IMR-90 (cell line): Measurements from ENCODE around the gene ACVRL1. TPM values are rescaled to one million over a fixed set of nuclear protein-coding genes. Genes with fewer than 3 reads are reported as not detected.

Source experiments
- polyA plus RNA-seq, 3 experiments: library from polyadenylated mRNA; depleted of rRNA; stranded (reverse); fragments of >200 nt; gene quantifications; 2 replicates each; pipeline ENCODE4 v1.2.3, GENCODE V29; 2012; ENCODE audit warnings: low replicate concordance in 1 of 3
- total RNA-seq: library from RNA; depleted of rRNA; stranded (reverse); fragments of >200 nt; gene quantifications from 2 replicates; pipeline ENCODE4 v1.2.3, GENCODE V29; 2012
- TF ChIP-seq, protein P1 (sequence below): fragments of 150-350 bp; IDR thresholded peaks from 2 replicates; pipeline ENCODE4 v1.6.1; 2017; ENCODE audit warnings: mild to moderate bottlenecking, antibody characterized with exemption, low read length, low read depth

ACVRL1 gene
- total and polyA plus RNA-seq, 2 of the 4 experiments (the other 2 are of a cell fraction) = 6.4 to 7.5 TPM

DNA sequence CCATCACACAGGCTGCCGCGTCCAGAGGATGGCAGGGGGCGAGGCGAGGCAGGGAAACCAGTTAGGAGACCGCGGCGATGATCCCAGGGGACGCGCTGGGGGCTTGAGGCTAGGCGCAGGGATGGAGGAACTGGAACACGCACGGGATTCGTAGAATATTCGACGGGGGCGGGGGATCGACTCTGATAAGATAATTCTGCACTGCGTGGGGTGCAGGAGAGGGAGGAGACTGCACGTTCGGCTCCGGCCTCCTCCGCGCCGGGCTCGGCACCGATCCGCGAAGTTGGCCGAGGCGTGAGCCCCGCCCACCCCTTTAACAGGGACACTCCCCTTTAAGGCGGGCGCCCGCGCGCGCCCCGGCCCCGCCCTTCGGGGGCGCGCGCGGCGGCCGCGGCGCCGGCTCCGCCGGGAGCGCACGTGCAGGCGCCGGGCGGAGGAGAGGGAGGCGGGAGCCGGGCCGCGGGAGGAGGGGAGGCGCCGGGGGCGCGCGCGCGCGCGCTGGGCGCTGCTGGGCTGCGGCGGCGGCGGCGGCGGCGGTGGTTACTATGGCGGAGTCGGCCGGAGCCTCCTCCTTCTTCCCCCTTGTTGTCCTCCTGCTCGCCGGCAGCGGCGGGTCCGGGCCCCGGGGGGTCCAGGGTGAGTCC is 44.0 kb downstream of the ACVRL1 start, which contains the start of gene ACVR1B (continued):
- TF ChIP-seq, protein P1, sequence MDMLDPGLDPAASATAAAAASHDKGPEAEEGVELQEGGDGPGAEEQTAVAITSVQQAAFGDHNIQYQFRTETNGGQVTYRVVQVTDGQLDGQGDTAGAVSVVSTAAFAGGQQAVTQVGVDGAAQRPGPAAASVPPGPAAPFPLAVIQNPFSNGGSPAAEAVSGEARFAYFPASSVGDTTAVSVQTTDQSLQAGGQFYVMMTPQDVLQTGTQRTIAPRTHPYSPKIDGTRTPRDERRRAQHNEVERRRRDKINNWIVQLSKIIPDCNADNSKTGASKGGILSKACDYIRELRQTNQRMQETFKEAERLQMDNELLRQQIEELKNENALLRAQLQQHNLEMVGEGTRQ = peak; percentile 47; the same call in 1 of the 2 replicates
